Choroid plexus epithelial cell (primary cell): Measurements from ENCODE around the gene PRR5.

Experiments used
- DNase-seq: peaks from one replicate; pipeline ENCODE4 v3.0.0-alpha.2; 2010; ENCODE audit warnings: low read depth
- H3K4me3 ChIP-seq: 2 replicates; pipeline ENCODE4 v1.5.1; 2011; ENCODE audit warnings: low read depth, mild to moderate bottlenecking, control low read depth, low read length, moderate library complexity
- TF ChIP-seq, protein P1 (sequence below): conservative IDR thresholded peaks from 2 replicates; pipeline ENCODE4 v1.5.1; 2011; ENCODE audit warnings: low read depth, mild to moderate bottlenecking, control low read depth, inconsistent platforms, low read length, moderate library complexity

PRR5 gene

DNA sequence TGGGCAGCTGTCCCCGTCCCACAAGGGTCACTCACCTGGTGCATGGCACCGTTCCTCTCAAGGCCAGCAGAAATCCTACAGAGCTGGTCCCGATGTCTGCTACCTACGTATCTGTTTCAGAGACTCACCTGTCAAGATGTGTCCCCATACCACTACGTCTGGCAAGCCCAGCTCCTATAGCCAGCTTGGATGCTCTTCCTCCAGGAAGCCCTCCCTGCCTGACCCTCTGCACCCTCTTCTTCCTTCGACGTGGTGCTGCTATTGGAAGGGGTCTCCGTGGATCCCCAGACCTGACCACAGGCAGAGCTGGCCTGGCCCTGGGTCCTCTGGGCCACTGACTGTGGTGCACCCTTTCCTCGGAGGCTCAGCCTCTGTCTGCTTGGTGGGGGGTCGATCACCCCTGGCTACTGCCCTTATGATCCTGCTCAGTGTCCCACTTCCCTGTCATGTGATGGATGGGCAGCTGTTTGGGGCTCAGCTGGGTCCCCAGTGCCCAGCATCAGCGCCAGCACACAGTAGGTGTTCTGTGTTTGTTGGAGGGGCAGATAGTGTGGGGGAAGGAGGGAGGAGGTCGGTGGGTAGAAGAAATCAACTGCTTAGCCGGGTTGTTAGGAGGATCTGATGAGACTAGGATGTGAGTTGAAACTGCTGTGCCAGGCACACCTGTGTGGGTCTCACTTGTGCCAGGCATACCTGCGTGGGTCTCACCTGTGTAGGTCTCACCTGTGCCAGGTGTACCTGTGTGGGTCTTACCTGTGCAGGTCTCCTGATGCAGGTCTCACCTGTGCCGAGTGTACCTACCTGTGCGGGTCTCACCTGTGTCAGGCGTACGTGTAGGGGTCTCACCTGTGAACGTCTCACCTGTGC is 28.7 kb downstream of the PRR5 start:
- TF ChIP-seq, protein P1, sequence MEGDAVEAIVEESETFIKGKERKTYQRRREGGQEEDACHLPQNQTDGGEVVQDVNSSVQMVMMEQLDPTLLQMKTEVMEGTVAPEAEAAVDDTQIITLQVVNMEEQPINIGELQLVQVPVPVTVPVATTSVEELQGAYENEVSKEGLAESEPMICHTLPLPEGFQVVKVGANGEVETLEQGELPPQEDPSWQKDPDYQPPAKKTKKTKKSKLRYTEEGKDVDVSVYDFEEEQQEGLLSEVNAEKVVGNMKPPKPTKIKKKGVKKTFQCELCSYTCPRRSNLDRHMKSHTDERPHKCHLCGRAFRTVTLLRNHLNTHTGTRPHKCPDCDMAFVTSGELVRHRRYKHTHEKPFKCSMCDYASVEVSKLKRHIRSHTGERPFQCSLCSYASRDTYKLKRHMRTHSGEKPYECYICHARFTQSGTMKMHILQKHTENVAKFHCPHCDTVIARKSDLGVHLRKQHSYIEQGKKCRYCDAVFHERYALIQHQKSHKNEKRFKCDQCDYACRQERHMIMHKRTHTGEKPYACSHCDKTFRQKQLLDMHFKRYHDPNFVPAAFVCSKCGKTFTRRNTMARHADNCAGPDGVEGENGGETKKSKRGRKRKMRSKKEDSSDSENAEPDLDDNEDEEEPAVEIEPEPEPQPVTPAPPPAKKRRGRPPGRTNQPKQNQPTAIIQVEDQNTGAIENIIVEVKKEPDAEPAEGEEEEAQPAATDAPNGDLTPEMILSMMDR = no peak
- DNase-seq = no peak
- H3K4me3 ChIP-seq = no peak overlapping the region

DNA sequence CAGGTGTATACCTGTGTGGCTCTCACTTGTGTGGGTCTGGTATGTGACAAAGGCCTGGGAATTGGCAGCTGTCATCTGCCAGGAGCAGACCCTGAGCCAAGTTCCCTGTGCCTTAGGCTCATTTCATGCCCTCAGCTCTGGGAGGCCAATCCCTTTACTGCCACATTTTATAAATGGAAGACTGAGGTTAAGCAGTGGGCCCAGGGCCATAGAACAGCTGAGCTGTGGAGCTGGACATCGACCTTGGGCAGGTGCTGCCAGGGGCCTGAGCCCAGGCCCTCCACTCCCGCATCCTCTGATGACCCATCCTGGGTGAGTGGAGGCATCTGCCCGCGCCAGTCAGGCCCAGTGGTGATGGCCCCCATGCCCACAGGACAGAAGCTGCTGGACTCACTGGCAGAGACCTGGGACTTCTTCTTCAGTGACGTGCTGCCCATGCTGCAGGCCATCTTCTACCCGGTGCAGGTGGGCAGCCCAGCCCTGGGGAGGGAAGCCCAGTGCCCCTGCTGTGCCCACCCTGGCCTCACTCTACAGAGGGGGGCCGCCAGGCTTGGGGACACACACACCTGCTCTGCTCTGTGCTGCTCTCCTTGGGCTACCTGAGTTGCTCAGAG is 29.5 kb downstream of the PRR5 start:
- DNase-seq = no peak
- H3K4me3 ChIP-seq = no peak overlapping the region
- TF ChIP-seq, protein P1 = no peak

DNA sequence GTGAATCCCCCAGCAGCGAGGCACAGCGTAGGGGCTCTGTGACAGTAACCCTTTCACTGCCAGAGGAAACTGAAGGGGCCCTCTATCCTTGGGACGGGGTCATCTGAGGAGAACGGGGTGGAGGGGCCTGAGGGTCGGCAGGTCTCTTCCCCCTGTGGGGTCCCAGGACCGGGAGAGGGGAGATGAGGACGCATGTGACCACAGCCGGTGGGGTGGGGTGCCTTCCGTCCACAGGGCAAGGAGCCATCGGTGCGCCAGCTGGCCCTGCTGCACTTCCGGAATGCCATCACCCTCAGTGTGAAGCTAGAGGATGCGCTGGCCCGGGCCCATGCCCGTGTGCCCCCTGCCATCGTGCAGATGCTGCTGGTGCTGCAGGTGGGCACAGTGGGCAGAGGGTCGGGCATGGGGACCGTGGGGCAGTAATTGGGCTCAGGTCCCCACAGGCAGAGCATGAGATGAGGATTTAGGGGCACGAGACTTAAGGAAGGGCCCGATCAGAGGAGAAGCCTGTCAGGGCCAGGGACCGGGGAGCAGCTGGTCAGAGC is 30.1 kb downstream of the PRR5 start:
- DNase-seq = no peak
- TF ChIP-seq, protein P1 = no peak
- H3K4me3 ChIP-seq = no peak overlapping the region

DNA sequence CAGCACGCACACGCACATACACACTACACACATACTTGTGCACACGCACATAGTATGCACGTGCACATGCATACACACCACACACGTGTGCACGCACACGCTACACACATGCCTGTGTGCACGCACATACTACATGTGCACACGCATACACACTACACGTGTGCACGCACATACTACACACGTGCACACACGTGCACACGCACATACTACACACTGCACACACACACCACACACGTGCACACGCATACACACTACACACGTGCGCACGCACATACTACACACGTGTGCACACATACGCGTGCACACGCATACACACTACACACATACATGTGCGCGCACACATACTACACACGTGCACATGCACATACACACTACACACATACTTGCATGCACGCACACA is 30.7 kb downstream of the PRR5 start:
- no peak for DNase-seq
- TF ChIP-seq, protein P1 = no peak
- no peak overlapping the region for H3K4me3 ChIP-seq

DNA sequence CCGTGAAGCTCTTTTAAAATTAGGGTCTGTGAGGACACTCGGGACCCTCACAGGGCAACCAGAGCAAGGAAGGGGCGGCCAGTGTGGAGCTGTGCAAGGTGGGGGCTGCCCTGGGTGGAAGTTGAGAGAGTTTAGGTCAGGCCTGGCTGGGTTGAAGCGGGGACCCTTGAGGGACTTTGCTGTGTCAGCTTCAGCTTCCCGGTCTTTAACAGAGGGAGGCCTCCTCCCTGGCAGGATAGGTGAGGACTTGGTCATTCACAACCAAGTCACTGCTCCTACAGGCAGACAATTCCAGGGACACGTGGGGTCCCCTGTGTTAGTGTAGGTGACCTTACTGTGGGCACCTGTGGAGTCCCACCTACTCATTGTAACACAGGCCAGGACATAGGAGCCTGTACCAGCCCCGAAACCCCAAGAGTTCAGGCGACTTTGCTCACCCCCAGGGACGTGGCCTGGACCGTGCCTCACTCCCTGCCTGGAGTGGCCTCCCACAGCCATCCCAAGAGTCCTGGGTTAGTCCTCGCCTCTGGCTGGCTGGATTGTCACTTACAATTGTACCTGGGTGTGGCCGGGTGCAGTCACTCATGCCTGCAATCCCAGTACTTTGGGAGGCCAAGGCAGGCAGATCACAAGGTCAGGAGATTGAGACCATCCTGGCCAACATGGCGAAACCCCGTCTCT is 31.6 kb downstream of the PRR5 start:
- no peak overlapping the region for H3K4me3 ChIP-seq
- no peak for DNase-seq
- TF ChIP-seq, protein P1 = no peak

DNA sequence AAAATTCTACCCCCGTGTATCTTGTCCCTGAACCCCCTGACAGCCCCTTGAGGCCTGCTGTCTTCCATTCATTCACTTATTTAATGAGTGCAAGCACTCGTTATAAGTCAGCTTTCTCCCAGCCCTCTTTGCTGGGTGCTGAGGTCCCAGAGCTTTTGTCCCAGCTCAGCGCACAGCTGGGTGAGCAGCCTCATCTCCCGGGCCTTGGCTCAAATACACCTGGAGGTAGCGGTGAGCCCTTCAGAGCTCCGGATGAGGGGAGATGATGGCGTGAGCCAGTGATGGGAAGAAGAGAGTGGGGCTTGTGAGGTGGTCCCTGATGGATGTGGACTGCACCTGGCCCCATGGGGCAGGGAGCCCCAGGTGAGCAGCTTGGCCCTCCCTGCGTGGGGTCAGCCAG is 32.3 kb downstream of the PRR5 start:
- TF ChIP-seq, protein P1 = no peak
- no peak for DNase-seq
- H3K4me3 ChIP-seq = no peak overlapping the region
